Measurements from ENCODE around the gene ZFPM1.

The ZFPM1 gene

DNA sequence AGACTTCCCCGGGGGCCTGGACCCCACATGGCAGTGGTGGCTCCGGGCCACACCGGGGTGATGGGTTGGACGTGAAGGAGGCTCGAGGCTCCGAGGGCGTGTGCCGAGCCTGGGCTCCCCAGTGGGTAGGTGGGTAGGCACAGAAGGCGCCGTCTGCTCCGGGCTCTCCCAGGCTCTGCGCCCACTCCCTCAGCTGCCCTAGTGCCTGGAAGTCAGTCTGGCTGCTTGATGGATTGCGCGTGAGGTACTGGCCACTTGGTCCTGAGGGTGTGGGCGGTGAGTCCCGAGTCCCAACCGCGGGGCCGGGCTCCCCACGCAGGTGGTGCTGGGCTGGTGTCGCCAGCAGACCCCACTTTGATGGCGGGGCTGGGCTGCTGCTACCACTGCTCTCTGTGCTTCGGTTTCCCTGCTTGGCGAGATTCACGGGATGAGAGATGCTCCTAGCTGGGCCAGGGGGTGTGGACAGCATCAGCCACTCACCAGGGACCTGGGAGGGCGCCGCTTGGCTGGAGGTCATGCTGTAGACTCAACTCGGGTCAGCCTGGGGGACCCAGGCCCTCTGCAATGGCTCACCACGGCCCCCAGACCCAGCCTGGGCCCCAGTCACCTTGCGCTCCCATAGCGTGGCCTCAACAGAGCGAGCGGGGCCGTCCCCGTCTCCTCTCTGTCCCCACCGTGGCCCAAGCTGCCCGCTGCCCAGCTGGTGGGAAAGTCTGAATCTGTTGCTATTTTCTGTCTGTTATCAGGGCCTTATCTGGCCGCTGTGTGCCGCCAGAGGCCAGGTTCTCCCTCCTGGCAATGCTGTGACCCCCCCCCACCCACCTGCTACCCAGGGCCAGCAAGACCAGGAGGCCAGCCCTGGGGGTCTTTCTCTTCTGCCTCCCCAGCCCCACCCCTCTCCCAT lies 26.1 kb downstream of the ZFPM1 start:
- ATAC-seq, result no peak; the same call in 2 of the 3 replicates
- TF ChIP-seq ZNF8 (CRISPR knock-in tag; IDR thresholded peaks at IDR 0.05), result no peak
- no peak for TF ChIP-seq ZC3H10 (CRISPR knock-in tag; IDR thresholded peaks at IDR 0.05)
- no peak for TF ChIP-seq ZNF70 (CRISPR knock-in tag; IDR thresholded peaks at IDR 0.05)
- TF ChIP-seq ZFP30 (CRISPR knock-in tag; IDR thresholded peaks at IDR 0.05), result no peak
- TF ChIP-seq OSR1 (CRISPR knock-in tag; IDR thresholded peaks at IDR 0.05), result no peak
- no peak for TF ChIP-seq ISL1 (CRISPR knock-in tag; IDR thresholded peaks at IDR 0.05)
- TF ChIP-seq RARB (CRISPR knock-in tag; IDR thresholded peaks at IDR 0.05), result no peak
- no peak for TF ChIP-seq PPARA (CRISPR knock-in tag; IDR thresholded peaks at IDR 0.05; ENCODE audit: borderline replicate concordance)
- TF ChIP-seq, protein P1, sequence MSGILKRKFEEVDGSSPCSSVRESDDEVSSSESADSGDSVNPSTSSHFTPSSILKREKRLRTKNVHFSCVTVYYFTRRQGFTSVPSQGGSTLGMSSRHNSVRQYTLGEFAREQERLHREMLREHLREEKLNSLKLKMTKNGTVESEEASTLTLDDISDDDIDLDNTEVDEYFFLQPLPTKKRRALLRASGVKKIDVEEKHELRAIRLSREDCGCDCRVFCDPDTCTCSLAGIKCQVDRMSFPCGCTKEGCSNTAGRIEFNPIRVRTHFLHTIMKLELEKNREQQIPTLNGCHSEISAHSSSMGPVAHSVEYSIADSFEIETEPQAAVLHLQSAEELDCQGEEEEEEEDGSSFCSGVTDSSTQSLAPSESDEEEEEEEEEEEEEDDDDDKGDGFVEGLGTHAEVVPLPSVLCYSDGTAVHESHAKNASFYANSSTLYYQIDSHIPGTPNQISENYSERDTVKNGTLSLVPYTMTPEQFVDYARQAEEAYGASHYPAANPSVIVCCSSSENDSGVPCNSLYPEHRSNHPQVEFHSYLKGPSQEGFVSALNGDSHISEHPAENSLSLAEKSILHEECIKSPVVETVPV (CRISPR knock-in tag; IDR thresholded peaks at IDR 0.05), result no peak
- TF ChIP-seq ESRRG (CRISPR knock-in tag; IDR thresholded peaks at IDR 0.05), result no peak
- TF ChIP-seq PATZ1 (CRISPR knock-in tag; IDR thresholded peaks at IDR 0.05; ENCODE audit: borderline replicate concordance), result no peak
- no peak for TF ChIP-seq CREB5 (CRISPR knock-in tag; IDR thresholded peaks at IDR 0.05; ENCODE audit: low read depth)
- TF ChIP-seq GLIS3 (CRISPR knock-in tag; IDR thresholded peaks at IDR 0.05), result no peak
- TF ChIP-seq TCF4 (CRISPR knock-in tag; IDR thresholded peaks at IDR 0.05; ENCODE audit: borderline replicate concordance), result no peak
- no peak for TF ChIP-seq POU6F1 (CRISPR knock-in tag; IDR thresholded peaks at IDR 0.05; ENCODE audit: borderline replicate concordance, low read depth)
- TF ChIP-seq ZFP3 (CRISPR knock-in tag; IDR thresholded peaks at IDR 0.05), result no peak
- no peak for TF ChIP-seq TSHZ2 (CRISPR knock-in tag; IDR thresholded peaks at IDR 0.05)
- TF ChIP-seq TOX (CRISPR knock-in tag; IDR thresholded peaks at IDR 0.05; ENCODE audit: borderline replicate concordance), result no peak
- no peak for TF ChIP-seq SNAI2 (CRISPR knock-in tag; IDR thresholded peaks at IDR 0.05)

DNA sequence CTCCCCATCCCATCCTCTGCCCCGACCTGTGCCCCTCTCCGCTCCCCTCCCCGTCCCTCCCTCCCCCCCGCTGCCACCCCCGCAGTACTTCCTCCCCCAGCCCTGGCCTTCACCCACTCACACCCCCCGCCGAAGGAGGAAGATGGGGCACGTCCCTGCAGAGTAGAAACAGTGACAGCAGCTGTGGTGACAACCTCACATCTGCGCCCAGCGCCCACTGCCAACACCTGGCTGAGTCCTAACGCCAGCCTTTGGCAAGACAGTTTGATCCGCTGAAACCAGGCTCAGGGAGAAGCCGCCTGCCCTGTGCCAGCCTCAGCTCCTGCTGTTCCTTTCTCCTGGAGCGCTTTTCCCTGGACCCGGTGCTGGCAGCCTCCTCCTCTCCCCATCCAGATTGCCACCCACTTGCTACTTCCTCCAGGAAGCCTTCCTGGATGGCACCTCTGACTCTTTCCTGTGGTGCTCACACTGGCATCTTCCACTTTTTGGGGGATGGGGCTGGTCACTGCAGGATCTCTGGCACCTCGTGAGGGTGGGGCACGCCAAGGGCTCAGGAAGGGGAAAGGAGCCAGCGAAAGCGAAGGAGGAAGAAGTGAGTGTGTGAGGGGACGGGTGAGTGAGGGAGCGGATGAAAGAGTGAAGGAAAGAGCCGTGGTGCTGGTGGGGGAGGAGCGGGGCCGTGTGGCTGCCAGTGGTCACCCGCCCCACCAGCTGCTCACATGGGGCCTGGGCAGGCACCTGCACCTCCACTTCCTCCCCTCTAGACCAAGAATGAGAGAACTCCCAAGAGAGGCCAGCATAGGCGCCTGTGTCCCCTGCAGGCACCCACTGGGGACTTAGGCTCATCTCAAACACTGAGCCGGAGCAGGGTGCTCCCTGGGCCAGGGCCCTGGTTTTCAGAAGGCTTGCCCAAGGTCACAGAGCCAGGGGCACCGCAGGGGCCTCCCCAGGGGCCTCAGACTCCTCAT lies 27.0 kb downstream of the ZFPM1 start:
- no peak for ATAC-seq
- TF ChIP-seq CSDC2 (CRISPR knock-in tag; IDR thresholded peaks at IDR 0.05), result no peak
- no peak for TF ChIP-seq OSR1 (CRISPR knock-in tag; IDR thresholded peaks at IDR 0.05)
- no peak for TF ChIP-seq POU6F1 (CRISPR knock-in tag; IDR thresholded peaks at IDR 0.05; ENCODE audit: borderline replicate concordance, low read depth)
- no peak for TF ChIP-seq RARB (CRISPR knock-in tag; IDR thresholded peaks at IDR 0.05)
- no peak for TF ChIP-seq TOX (CRISPR knock-in tag; IDR thresholded peaks at IDR 0.05; ENCODE audit: borderline replicate concordance)
- TF ChIP-seq ARNTL (CRISPR knock-in tag; IDR thresholded peaks at IDR 0.05; ENCODE audit: borderline replicate concordance, low read depth), result no peak
- no peak for TF ChIP-seq BACH2 (CRISPR knock-in tag; IDR thresholded peaks at IDR 0.05; ENCODE audit: borderline replicate concordance)
- no peak for TF ChIP-seq TSHZ2 (CRISPR knock-in tag; IDR thresholded peaks at IDR 0.05)
- TF ChIP-seq ZC3H10 (CRISPR knock-in tag; IDR thresholded peaks at IDR 0.05), result no peak
